ENCODE results near the gene SAFB.
A peak's percentile ranks its signal among the peaks of the same experiment; 100 is the strongest.
"Not testable (repeated sequence)": the region's sequence is repeated elsewhere in the genome, so short reads cannot be mapped to it uniquely, and the experiment has no call there.

SAFB gene

GRCh38 chr19:5684694-5685430 is 62.0 kb downstream of the SAFB start:
- DNase-seq (ENCODE audit: low spot score) = no peak

GRCh38 chr19:5686326-5686646 is 63.4 kb downstream of the SAFB start:
- DNase-seq (ENCODE audit: low spot score) = no peak

GRCh38 chr19:5686647-5687359 is 63.9 kb downstream of the SAFB start:
- DNase-seq (ENCODE audit: low spot score) = peak; percentile 99

- no peak for DNase-seq (ENCODE audit: low spot score)
Observed at GRCh38 chr19:5687360-5688198, 64.7 kb downstream of the SAFB start.

- not testable (repeated sequence) for DNase-seq (ENCODE audit: low spot score)
Observed at GRCh38 chr19:5688262-5688881, 65.5 kb downstream of the SAFB start.

GRCh38 chr19:5690125-5690954 is 67.5 kb downstream of the SAFB start, which contains the start of gene RPL36:
Gene RPL36 (plus strand): TSS chr19:5690295. CDS start chr19:5690508, 213 bp downstream.
- DNase-seq (ENCODE audit: low spot score) = peak; percentile 99

GRCh38 chr19:5690955-5691821 is 68.3 kb downstream of the SAFB start:
- DNase-seq (ENCODE audit: low spot score) = peak; percentile 52

- DNase-seq (ENCODE audit: low spot score) = no peak
Observed at GRCh38 chr19:5691822-5692722, 69.2 kb downstream of the SAFB start.

GRCh38 chr19:5692723-5693194 is 69.9 kb downstream of the SAFB start:
- DNase-seq (ENCODE audit: low spot score) = no peak

- no peak for DNase-seq (ENCODE audit: low spot score)
Observed at GRCh38 chr19:5693195-5694166, 70.6 kb downstream of the SAFB start.

GRCh38 chr19:5694167-5694955 is 71.5 kb downstream of the SAFB start:
- DNase-seq (ENCODE audit: low spot score) = no peak

GRCh38 chr19:5694956-5695648 is 72.2 kb downstream of the SAFB start:
- no peak for DNase-seq (ENCODE audit: low spot score)

GRCh38 chr19:5695649-5696195 is 72.8 kb downstream of the SAFB start:
- no peak for DNase-seq (ENCODE audit: low spot score)

- DNase-seq (ENCODE audit: low spot score) = no peak
Observed at GRCh38 chr19:5696196-5697021, 73.5 kb downstream of the SAFB start.
